Kidney (tissue), 14 donors: ENCODE data around the gene CRYZL1. TPM values are rescaled to one million over a fixed set of nuclear protein-coding genes. Genes with fewer than 3 reads are reported as not detected.

Experiments
- DNase-seq, 5 donors: peaks; one replicate each; pipeline ENCODE4 v3.0.0-alpha.2; 2013 to 2020
- FAIRE-seq: peaks from 2 replicates; lab custom pipeline; 2012; peaks lifted over from hg19 to GRCh38; lab: Jason Lieb, UNC
- H3K27ac ChIP-seq, 2 donors: one replicate each; pipeline ENCODE4 v1.7.0; 2013; ENCODE audit warnings: low read depth in 2 of 2, low read length in 2 of 2, inconsistent platforms in 1 of 2
- H3K27me3 ChIP-seq: one replicate; pipeline ENCODE4 v1.7.1; 2013; ENCODE audit warnings: low read length, inconsistent platforms; ENCODE audit not compliant: control insufficient read depth, insufficient read depth
- H3K36me3 ChIP-seq, 3 donors: one replicate each; pipeline versions ENCODE4 v1.7.0 to v1.7.1; 2013; ENCODE audit warnings: low read length in 3 of 3, control low read depth in 1 of 3, inconsistent platforms in 1 of 3; ENCODE audit not compliant: insufficient read depth in 3 of 3, control insufficient read depth in 2 of 3
- H3K4me1 ChIP-seq, 3 donors: one replicate each; pipeline versions ENCODE4 v1.7.0 to v1.7.1; 2013; ENCODE audit warnings: low read length in 3 of 3, inconsistent platforms in 1 of 3, low read depth in 1 of 3; ENCODE audit not compliant: control insufficient read depth in 2 of 3, insufficient read depth in 2 of 3
- H3K4me3 ChIP-seq, 3 donors: one replicate each; pipeline versions ENCODE4 v1.7.0 to v1.8.1; 2013; ENCODE audit warnings: low read length in 3 of 3, control low read depth in 1 of 3, inconsistent platforms in 1 of 3
- H3K9ac ChIP-seq, 3 donors: one replicate each; pipeline versions ENCODE4 v1.7.0 to v1.7.1; 2013; ENCODE audit warnings: low read length in 3 of 3, control low read depth in 1 of 3, inconsistent platforms in 1 of 3
- H3K9me3 ChIP-seq, 3 donors: one replicate each; pipeline versions ENCODE4 v1.7.0 to v1.7.1; 2013; ENCODE audit warnings: low read length in 3 of 3, control low read depth in 1 of 3, inconsistent platforms in 1 of 3; ENCODE audit not compliant: control insufficient read depth in 2 of 3, insufficient read depth in 1 of 3
- intact Hi-C: fragments of 100-400 bp; cut with DNase I; formaldehyde crosslinking; loops from one replicate; pipeline ENCODE4 v1.11.1; 2022
- polyA plus RNA-seq: library from polyadenylated mRNA; stranded (reverse); fragments of 350-450 nt; fragmentation: Illumina TruSeq; extraction: RNeasy Lipid Tissue Mini Kit (QIAGEN cat#74804); gene quantifications from one replicate; pipeline ENCODE4 v1.2.3, GENCODE V29; 2014; ENCODE audit warnings: low read depth, low replicate concordance; ENCODE audit not compliant: insufficient read depth
- total RNA-seq: library from RNA; stranded (reverse); fragmentation: NEBNext Ultra II Directional; extraction: Animal tissue kit (Norgen Biotek cat#: 25700); gene quantifications from one replicate; pipeline ENCODE4 v1.2.1, GENCODE V29; 2021
- TF ChIP-seq, protein P1 (sequence below): IDR thresholded peaks from 3 replicates; pipeline ENCODE4 v1.5.1; 2012; ENCODE audit warnings: mild to moderate bottlenecking, moderate library complexity, borderline replicate concordance; ENCODE audit not compliant: insufficient read depth; ENCODE audit errors: extremely low read depth
- donor health status: control.
- donor health status: control.
- donor health status: control.
- donor health status: control.
- donor health status: control.
- donor health status: DM: yes; HTN: yes; CAD: no.
- donor health status: Normal renal cell carcinoma (clear cell type).

The CRYZL1 gene
- total and polyA plus RNA-seq, 2 donors from 2014 or later, result 34.1 to 40.8 TPM

- Histone ChIP-seq H3K27me3 (no peaks in the 10 kb centered on the region), H3K9ac (peak within 1 kb of the TSS; percentile 20 to 84 (median 80)), H3K4me1 (no peaks in the 10 kb centered on the region), H3K9me3 (no peaks in the 10 kb centered on the region), H3K4me3 (peak within 1 kb of the TSS; percentile 64 to 89 (median 88)), H3K36me3 (no peaks in the 10 kb centered on the region), H3K27ac (peak within 1 kb of the TSS; percentile 86 to 87)
- TF ChIP-seq, protein P1, sequence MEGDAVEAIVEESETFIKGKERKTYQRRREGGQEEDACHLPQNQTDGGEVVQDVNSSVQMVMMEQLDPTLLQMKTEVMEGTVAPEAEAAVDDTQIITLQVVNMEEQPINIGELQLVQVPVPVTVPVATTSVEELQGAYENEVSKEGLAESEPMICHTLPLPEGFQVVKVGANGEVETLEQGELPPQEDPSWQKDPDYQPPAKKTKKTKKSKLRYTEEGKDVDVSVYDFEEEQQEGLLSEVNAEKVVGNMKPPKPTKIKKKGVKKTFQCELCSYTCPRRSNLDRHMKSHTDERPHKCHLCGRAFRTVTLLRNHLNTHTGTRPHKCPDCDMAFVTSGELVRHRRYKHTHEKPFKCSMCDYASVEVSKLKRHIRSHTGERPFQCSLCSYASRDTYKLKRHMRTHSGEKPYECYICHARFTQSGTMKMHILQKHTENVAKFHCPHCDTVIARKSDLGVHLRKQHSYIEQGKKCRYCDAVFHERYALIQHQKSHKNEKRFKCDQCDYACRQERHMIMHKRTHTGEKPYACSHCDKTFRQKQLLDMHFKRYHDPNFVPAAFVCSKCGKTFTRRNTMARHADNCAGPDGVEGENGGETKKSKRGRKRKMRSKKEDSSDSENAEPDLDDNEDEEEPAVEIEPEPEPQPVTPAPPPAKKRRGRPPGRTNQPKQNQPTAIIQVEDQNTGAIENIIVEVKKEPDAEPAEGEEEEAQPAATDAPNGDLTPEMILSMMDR, result no peak
- intact Hi-C loops, result no loop called here
- peak; percentile 93 to 95 (median 94) for DNase-seq
- FAIRE-seq, result no peak
Observed at GRCh38 chr21:33588485-33589335, 52.8 kb downstream of the CRYZL1 start, which contains the start of gene DONSON. TSS of gene DONSON (minus strand) at chr21:33588684. CDS start at chr21:33588641, 43 bp downstream.

- Histone ChIP-seq H3K4me3 (peak overlapping the region; percentile 58 to 88 (median 64)), H3K27me3 (no peaks in the 10 kb centered on the region), H3K27ac (peak overlapping the region; percentile 34 to 57), H3K36me3 (no peaks in the 10 kb centered on the region), H3K4me1 (no peaks in the 10 kb centered on the region), H3K9ac (peak overlapping the region in 2 of 3 donors; percentile 39 to 75), H3K9me3 (no peaks in the 10 kb centered on the region)
- intact Hi-C loops, result no loop called here
- TF ChIP-seq, protein P1, result no peak
- DNase-seq (peak; percentile 46 to 83 (median 75)), FAIRE-seq (no peak)
Observed at GRCh38 chr21:33587792-33588484, 53.6 kb downstream of the CRYZL1 start.

- TF ChIP-seq, protein P1, result no peak
- Histone ChIP-seq H3K27me3 (no peaks in the 10 kb centered on the region), H3K9me3 (no peaks in the 10 kb centered on the region), H3K36me3 (no peaks in the 10 kb centered on the region), H3K4me1 (no peaks in the 10 kb centered on the region), H3K27ac (no peak overlapping the region), H3K4me3 (no peak overlapping the region), H3K9ac (no peak overlapping the region)
- peak in 1 of 5 donors; percentile 2 for DNase-seq
- intact Hi-C loops, result no loop called here
- no peak for FAIRE-seq
Observed at GRCh38 chr21:33586927-33587326, 54.6 kb downstream of the CRYZL1 start.
